Panc1 (cell line): ENCODE data around the gene OR6N1.

Experiments used
- CTCF ChIP-seq: fragments of 450-650 bp; IDR thresholded peaks from 2 replicates; pipeline ENCODE4 v1.5.1; 2017; ENCODE audit warnings: mild to moderate bottlenecking
- POLR2AphosphoS5 ChIP-seq: IDR thresholded peaks from 2 replicates; pipeline ENCODE4 v1.6.1; 2012; ENCODE audit warnings: mild to moderate bottlenecking, low read depth, low read length, moderate library complexity
- REST ChIP-seq, 2 experiments: IDR thresholded peaks; 2 replicates each; pipeline ENCODE4 v1.6.1; 2011 to 2012; ENCODE audit warnings: low read depth in 2 of 2, control low read depth in 1 of 2, low read length in 1 of 2, mild to moderate bottlenecking in 1 of 2, moderate library complexity in 1 of 2; ENCODE audit not compliant: insufficient read depth in 1 of 2
- TCF7L2 ChIP-seq: IDR thresholded peaks from 2 replicates; pipeline ENCODE4 v1.6.1; 2011; ENCODE audit warnings: mild to moderate bottlenecking, low read depth, low read length, inconsistent platforms

GRCh38 chr1:158818560-158818959 is 46.6 kb upstream of the OR6N1 start:
- no peak for TF ChIP-seq CTCF
- no peak for TF ChIP-seq REST (IDR thresholded peaks at IDR 0.05; ENCODE audit: insufficient read depth in 1 of 2, low read depth in 2 of 2, low read length in 1 of 2)
- TF ChIP-seq POLR2AphosphoS5, result no peak
- TF ChIP-seq TCF7L2, result no peak
